PC-9 (cell line): ENCODE measurements around the gene PNMA8B. TPM values are rescaled to one million over a fixed set of nuclear protein-coding genes. Genes with fewer than 3 reads are reported as not detected.

Experiments used
- BruUV-seq: library from RNA; stranded (reverse); fragments of 400-500 nt; replicated peaks from 2 replicates; lab custom pipeline; 2021; lab: Mats Ljungman, UMichigan
- CTCF ChIA-PET: fragments of 300-600 bp; sonication (Branson Sonifier 250); formaldehyde crosslinking; loops from one replicate; lab custom pipeline; 2022; ENCODE audit warnings: antibody characterized with exemption; lab: Charles Lee
- POLR2A ChIA-PET: fragments of 300-600 bp; sonication (Branson Sonifier 250); formaldehyde crosslinking; loops from one replicate; lab custom pipeline; 2022; ENCODE audit warnings: antibody characterized with exemption; ENCODE audit not compliant: unreplicated experiment; lab: Charles Lee
- DNase-seq, 2 experiments: peaks; one replicate each; pipeline versions ENCODE4 v3.0.0 to v3.0.0-alpha.2; 2015 to 2022; ENCODE audit warnings: mixed read lengths in 1 of 2
- H2AFZ ChIP-seq: fragments of 200-600 bp; sonication (generic); 2 replicates; pipeline ENCODE4 v1.8.1; 2017; ENCODE audit warnings: antibody characterized with exemption
- H3F3A ChIP-seq: fragments of 200-600 bp; sonication (generic); 2 replicates; pipeline ENCODE4 v1.8.1; 2017; ENCODE audit warnings: antibody characterized with exemption, mild to moderate bottlenecking, low read depth; ENCODE audit not compliant: insufficient read depth
- H3K27ac ChIP-seq: fragments of 200-600 bp; sonication (generic); 2 replicates; pipeline ENCODE4 v1.6.1; 2016; ENCODE audit warnings: mixed run types
- H3K27me3 ChIP-seq: fragments of 200-600 bp; sonication (generic); 2 replicates; pipeline ENCODE4 v1.6.1; 2016; ENCODE audit warnings: low read depth, mixed run types; ENCODE audit not compliant: insufficient read depth
- H3K36me3 ChIP-seq: fragments of 200-600 bp; sonication (generic); 2 replicates; pipeline ENCODE4 v1.6.1; 2016; ENCODE audit warnings: low read depth, mixed run types
- H3K4me1 ChIP-seq: fragments of 200-600 bp; sonication (generic); replicated peaks from 2 replicates; pipeline ENCODE4 v1.6.1; 2016; ENCODE audit warnings: mixed run types; ENCODE audit not compliant: insufficient read depth
- H3K4me2 ChIP-seq: fragments of 200-600 bp; sonication (generic); 2 replicates; pipeline ENCODE4 v1.6.1; 2017; ENCODE audit warnings: mixed run types
- H3K4me3 ChIP-seq: fragments of 200-600 bp; sonication (generic); 2 replicates; pipeline ENCODE4 v1.6.1; 2016; ENCODE audit warnings: mixed run types
- H3K79me2 ChIP-seq: fragments of 200-600 bp; sonication (generic); 2 replicates; pipeline ENCODE4 v1.6.1; 2017; ENCODE audit warnings: low read depth, mixed run types
- H3K9me2 ChIP-seq: fragments of 200-600 bp; sonication (generic); 2 replicates; pipeline ENCODE4 v1.8.1; 2017; ENCODE audit warnings: mild to moderate bottlenecking; ENCODE audit not compliant: insufficient read depth
- H3K9me3 ChIP-seq: fragments of 200-600 bp; sonication (generic); 2 replicates; pipeline ENCODE4 v1.8.1; 2016; ENCODE audit warnings: low read depth; ENCODE audit not compliant: insufficient read depth
- H4K20me1 ChIP-seq: fragments of 200-600 bp; sonication (generic); 2 replicates; pipeline ENCODE4 v1.8.1; 2017; ENCODE audit not compliant: insufficient read depth
- CTCF ChIP-seq: fragments of 200-600 bp; sonication (generic); conservative IDR thresholded peaks from 2 replicates; pipeline ENCODE4 v1.6.1; 2017; ENCODE audit warnings: mixed run types, antibody characterized with exemption, mild to moderate bottlenecking, moderate library complexity
- EZH2 ChIP-seq: fragments of 200-600 bp; sonication (generic); IDR thresholded peaks from 2 replicates; pipeline ENCODE4 v1.8.0; 2017; ENCODE audit warnings: antibody characterized with exemption, low read depth
- intact Hi-C: fragments of 100-400 bp; cut with micrococcal nuclease; formaldehyde crosslinking; loops from one replicate; pipeline ENCODE4 v1.10.0; 2022; ENCODE audit not compliant: unreplicated experiment
- total RNA-seq: library from RNA; stranded (reverse); gene quantifications from 2 replicates; pipeline ENCODE4 v1.2.3, GENCODE V29; 2021

Gene PNMA8B
- total RNA-seq, 1 experiment from 2014 or later, result not detected

GRCh38 chr19:46515879-46516350, 20.2 kb upstream of the PNMA8B start:
- Histone ChIP-seq H3K9me2 (no peaks in the 10 kb centered on the region), H3K27ac (no peak overlapping the region), H3K79me2 (no peaks in the 10 kb centered on the region), H4K20me1 (no peaks in the 10 kb centered on the region), H3K4me1 (no peaks in the 10 kb centered on the region; the same call in 1 of the 2 replicates), H3K9me3 (no peaks in the 10 kb centered on the region), H3F3A (no peaks in the 10 kb centered on the region), H3K27me3 (no peaks in the 10 kb centered on the region), H2AFZ (no peak overlapping the region), H3K4me3 (no peak overlapping the region), H3K4me2 (no peak overlapping the region), H3K36me3 (no peaks in the 10 kb centered on the region)
- no TSS peak for BruUV-seq
- TF ChIP-seq EZH2 (no peak), CTCF (peak; percentile 84)
- peak in 1 of 2 experiments; percentile 48 for DNase-seq
- POLR2A ChIA-PET, result no interaction called here
- CTCF ChIA-PET, result interaction anchor here (0.6 to 1.2 kb wide), 4 partner anchors 27 to 744 kb away, joined by 3 to 5 read pairs (median 3); no protein-coding TSS in a partner anchor
- intact Hi-C loops, result loop anchor here (1.0 kb wide), 1 partner anchor 26 kb away; no protein-coding TSS in a partner anchor

- Histone ChIP-seq H3K4me1 (no peaks in the 10 kb centered on the region; the same call in 1 of the 2 replicates), H3K27me3 (no peaks in the 10 kb centered on the region), H3K27ac (no peak overlapping the region), H3K4me3 (no peak overlapping the region), H3K9me2 (no peaks in the 10 kb centered on the region), H3K9me3 (no peaks in the 10 kb centered on the region), H3K79me2 (no peaks in the 10 kb centered on the region), H4K20me1 (no peaks in the 10 kb centered on the region), H3F3A (no peaks in the 10 kb centered on the region), H2AFZ (no peak overlapping the region), H3K4me2 (no peak overlapping the region), H3K36me3 (no peaks in the 10 kb centered on the region)
- no TSS peak for BruUV-seq
- no peak for TF ChIP-seq EZH2
- no peak for TF ChIP-seq CTCF
- intact Hi-C loops, result no loop called here
- ChIA-PET CTCF (interaction anchor here (0.6 to 1.0 kb wide), 2 partner anchors 234 to 744 kb away, joined by 3 read pairs; no protein-coding TSS in a partner anchor), POLR2A (no interaction called here)
- no peak for DNase-seq
Measured at GRCh38 chr19:46515290-46515609, 19.6 kb upstream of the PNMA8B start.

- Histone ChIP-seq H3K79me2 (no peaks in the 10 kb centered on the region), H3K27ac (no peak overlapping the region), H4K20me1 (no peaks in the 10 kb centered on the region), H3K4me1 (no peaks in the 10 kb centered on the region; the same call in 1 of the 2 replicates), H3K4me3 (no peak overlapping the region), H3K4me2 (peak overlapping the region; percentile 37; the same call in 1 of the 2 replicates), H3K9me2 (no peaks in the 10 kb centered on the region), H3K27me3 (no peaks in the 10 kb centered on the region), H2AFZ (no peak overlapping the region), H3K9me3 (no peaks in the 10 kb centered on the region), H3K36me3 (no peaks in the 10 kb centered on the region), H3F3A (no peaks in the 10 kb centered on the region)
- ChIA-PET CTCF (no interaction called here), POLR2A (no interaction called here)
- no TSS peak for BruUV-seq
- intact Hi-C loops, result loop anchor here (5.0 kb wide), 1 partner anchor 487 kb away; no protein-coding TSS in a partner anchor
- DNase-seq, result no peak
- TF ChIP-seq CTCF, result no peak
- no peak for TF ChIP-seq EZH2
Measured at GRCh38 chr19:46514589-46515289, 19.1 kb upstream of the PNMA8B start.
